ENCODE data around the gene PMVK.

The PMVK gene

DNA sequence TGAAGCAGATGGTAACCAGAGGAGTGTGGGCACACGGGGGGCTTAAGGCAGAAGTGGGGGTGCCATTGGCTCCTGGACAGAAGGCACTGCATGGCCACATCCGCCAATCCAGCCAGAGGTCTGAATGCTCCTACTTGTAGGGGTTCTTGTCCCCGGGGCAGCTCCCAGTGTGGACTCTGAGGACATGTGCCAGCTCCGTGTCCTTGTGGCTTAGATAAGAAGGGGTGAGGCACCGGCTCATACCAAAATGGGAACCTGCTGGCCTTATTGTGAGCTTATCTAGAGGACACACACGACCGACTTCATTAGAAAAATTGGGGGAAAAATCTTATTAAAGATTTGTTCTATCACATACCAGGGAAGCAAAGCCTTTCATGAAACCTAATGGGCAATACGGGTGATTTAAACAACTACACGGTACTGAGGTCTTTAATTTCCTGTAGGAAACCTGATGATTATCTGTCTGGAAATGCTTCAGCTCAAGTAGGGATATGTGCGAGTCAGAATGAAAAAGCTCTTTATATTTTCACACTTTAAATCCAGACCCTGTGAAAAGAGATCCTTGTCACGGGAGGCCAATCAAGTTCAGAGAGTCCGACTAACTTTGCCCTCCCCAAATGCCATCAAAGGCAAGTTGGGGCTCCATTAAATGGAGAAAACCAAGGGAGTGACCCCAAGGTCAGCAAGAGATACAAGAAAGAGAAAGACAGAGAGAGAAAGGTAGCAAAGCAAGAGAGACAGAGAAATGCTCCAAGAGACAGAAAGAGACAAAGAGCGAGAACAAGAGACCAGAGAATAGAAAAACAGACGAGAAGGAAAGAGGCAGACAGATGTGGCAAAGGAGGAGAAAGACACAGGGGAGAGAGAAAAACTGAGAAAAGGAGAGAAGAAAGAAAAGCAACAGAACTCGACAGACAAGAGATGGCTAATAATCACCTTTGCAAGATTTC is 52.3 kb downstream of the PMVK start:
- in situ Hi-C loops (cut with HindIII; ENCODE audit: low sequenced_read_pairs): loop anchor here (5.0 kb wide), 1 partner anchor 107 kb away; no protein-coding TSS in a partner anchor

GRCh38 chr1:154881820-154882535 is 54.5 kb downstream of the PMVK start:
- in situ Hi-C loops (cut with HindIII; ENCODE audit: low sequenced_read_pairs): loop anchor here (5.0 kb wide), 1 partner anchor 105 kb away; no protein-coding TSS in a partner anchor

DNA sequence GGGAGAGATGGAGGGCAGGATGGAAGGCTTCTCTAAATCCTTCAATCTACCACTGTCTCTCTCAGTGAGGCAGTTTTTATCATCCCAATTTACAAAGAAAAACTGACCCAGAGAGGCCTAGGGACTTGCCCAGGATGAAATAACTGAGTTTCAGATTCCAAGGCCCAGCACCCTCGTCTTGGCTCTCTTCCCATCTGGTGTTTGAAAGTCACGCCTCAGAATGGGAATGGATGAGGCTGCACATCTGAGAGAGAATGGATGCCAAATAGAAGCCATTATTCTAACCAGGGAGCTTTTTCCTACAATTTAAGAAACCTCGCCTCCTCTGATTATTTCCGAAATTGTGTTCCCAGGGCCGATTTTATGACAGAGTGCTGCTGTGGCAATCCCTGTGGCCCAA is 55.8 kb downstream of the PMVK start:
- in situ Hi-C loops (cut with HindIII; ENCODE audit: low sequenced_read_pairs): loop anchor here (5.0 kb wide), 1 partner anchor 103 kb away; no protein-coding TSS in a partner anchor

DNA sequence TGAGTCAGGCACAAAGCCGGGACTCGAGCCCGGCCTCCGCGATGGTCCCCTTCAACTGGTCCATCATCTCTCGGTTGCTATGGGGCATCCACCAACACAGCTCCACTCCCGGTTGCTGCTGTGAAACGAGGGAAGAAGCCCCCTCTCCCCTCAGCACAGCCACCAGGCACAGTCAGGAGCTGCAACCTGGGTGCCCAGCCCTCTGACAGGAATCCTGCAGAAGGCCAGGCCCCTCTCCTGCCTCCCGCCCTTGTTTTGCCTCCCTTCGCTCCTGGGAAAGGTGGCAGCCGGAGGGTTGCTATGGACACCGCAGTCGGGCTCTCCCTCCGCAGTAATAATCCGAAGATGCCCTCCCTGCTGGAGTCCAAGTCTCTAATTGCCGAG is 57.5 kb downstream of the PMVK start:
- in situ Hi-C loops (cut with HindIII; ENCODE audit: low sequenced_read_pairs): no loop called here

DNA sequence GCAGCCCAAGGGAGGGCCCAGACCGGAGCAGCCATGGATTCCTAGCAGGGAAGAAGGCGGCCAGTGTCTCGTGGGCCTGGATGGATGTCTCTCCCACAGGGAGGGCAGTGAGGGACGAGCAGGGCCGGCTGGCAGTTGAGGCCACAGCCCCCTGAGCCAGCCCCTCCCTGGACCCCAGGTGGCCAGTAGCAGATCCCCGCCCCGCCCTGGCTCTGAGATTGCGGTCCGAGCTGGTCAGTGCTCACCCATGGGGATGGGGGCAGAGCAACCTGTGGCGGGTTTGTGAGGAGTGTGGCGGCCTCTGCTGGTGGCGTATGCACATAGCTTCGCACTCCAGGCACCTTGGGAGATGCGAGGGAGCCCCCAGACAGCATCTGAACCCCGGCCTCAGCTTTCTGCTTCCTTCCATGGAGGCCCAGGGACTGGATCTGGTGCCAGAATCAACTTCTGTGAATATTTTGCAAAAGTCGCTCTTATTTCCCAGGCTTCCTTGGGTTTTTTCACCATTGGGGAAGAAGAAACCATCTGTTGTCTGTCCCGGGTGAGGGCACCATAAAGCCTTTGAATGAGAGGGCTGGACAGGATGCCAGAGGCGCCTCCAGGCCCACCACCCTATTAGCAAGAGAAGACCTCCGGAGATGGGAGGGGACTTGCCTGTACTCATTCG is 58.0 kb downstream of the PMVK start:
- in situ Hi-C loops (cut with HindIII; ENCODE audit: low sequenced_read_pairs): no loop called here

GRCh38 chr1:154877370-154877974 is 59.0 kb downstream of the PMVK start:
- in situ Hi-C loops (cut with HindIII; ENCODE audit: low sequenced_read_pairs): no loop called here

GRCh38 chr1:154876842-154877369 is 59.6 kb downstream of the PMVK start:
- in situ Hi-C loops (cut with HindIII; ENCODE audit: low sequenced_read_pairs): no loop called here
